HCT116 (cell line): ENCODE data around the gene THSD7B. TPM values are rescaled to one million over a fixed set of nuclear protein-coding genes. Genes with fewer than 3 reads are reported as not detected.

ENCODE experiments used
- ATAC-seq: fragments of 200-7000 bp; cut with Tn5 transposase; 2 replicates; pipeline ENCODE4 v1.9.1; 2020; ENCODE audit warnings: mild to moderate bottlenecking, moderate library complexity
- BruUV-seq: library from RNA; stranded (reverse); fragments of 400-500 nt; replicated peaks from 2 replicates; lab custom pipeline; 2021; lab: Mats Ljungman, UMichigan
- CTCF ChIA-PET: fragments of 300-600 bp; sonication (Branson Sonifier 250); formaldehyde crosslinking; loops from one replicate; lab custom pipeline; 2021; ENCODE audit warnings: antibody characterized with exemption; lab: Charles Lee
- POLR2A ChIA-PET: fragments of 300-600, 350-600 bp; sonication (Branson Sonifier 250); formaldehyde crosslinking; loops from one replicate; lab custom pipeline; 2021; ENCODE audit warnings: antibody characterized with exemption; lab: Charles Lee
- RAD21 ChIA-PET, 2 experiments: fragments of 300-600 bp; sonication (Branson Sonifier 250); formaldehyde crosslinking; loops; one replicate each; lab custom pipeline; 2023; ENCODE audit warnings: low total read pairs in 2 of 2; ENCODE audit not compliant: uncharacterized antibody in 2 of 2, unreplicated experiment in 2 of 2, low non-redundant PET in 1 of 2; lab: Charles Lee
- DNase-seq: peaks from one replicate; pipeline ENCODE4 v3.0.0-alpha.2; 2010; ENCODE audit warnings: low read depth, low spot score
- H2AFZ ChIP-seq: fragments of 200-600 bp; shearing (Covaris generic), sonication (generic); 2 replicates; pipeline ENCODE4 v1.6.1; 2017; ENCODE audit warnings: low read depth, mixed run types, mixed read lengths, antibody characterized with exemption, low read length; ENCODE audit not compliant: poor library complexity, severe bottlenecking
- H3K27ac ChIP-seq: 2 replicates; pipeline ENCODE4 v1.5.1; 2012; ENCODE audit warnings: low read depth, low read length
- H3K27me3 ChIP-seq: fragments of 200-600 bp; sonication (generic); 2 replicates; pipeline ENCODE4 v1.6.1; 2016; ENCODE audit warnings: mixed run types, low read length, mixed read lengths; ENCODE audit not compliant: insufficient read depth
- H3K36me3 ChIP-seq, 2 experiments: fragments of 200-500 bp in 1 of 2; fragments of 200-600 bp in 1 of 2; sonication (Bioruptor generic) in 1 of 2; sonication (generic) in 1 of 2; 2 replicates each; pipeline versions ENCODE4 v1.5.1 to v1.6.1; 2014 to 2016; ENCODE audit warnings: low read length in 2 of 2, inconsistent platforms in 1 of 2, mixed read lengths in 1 of 2, mixed run types in 1 of 2; ENCODE audit not compliant: insufficient read depth in 2 of 2, control insufficient read depth in 1 of 2
- H3K4me1 ChIP-seq, 2 experiments: fragments of 200-600 bp in 1 of 2; sonication (generic) in 1 of 2; 2 replicates each; pipeline versions ENCODE4 v1.5.1 to v1.6.1; 2012 to 2017; ENCODE audit warnings: low read length in 2 of 2, inconsistent platforms in 1 of 2, mild to moderate bottlenecking in 1 of 2, mixed read lengths in 1 of 2, mixed run types in 1 of 2, moderate library complexity in 1 of 2; ENCODE audit not compliant: insufficient read depth in 2 of 2, control insufficient read depth in 1 of 2
- H3K4me2 ChIP-seq: fragments of 200-600 bp; sonication (generic); 2 replicates; pipeline ENCODE4 v1.6.1; 2017; ENCODE audit warnings: mixed run types, low read length, mixed read lengths
- H3K4me3 ChIP-seq, 2 experiments: fragments of 200-600 bp in 1 of 2; sonication (generic) in 1 of 2; replicated peaks in 1 of 2; 2 replicates each; pipeline ENCODE4 v1.5.1; 2011 to 2016; ENCODE audit warnings: low read length in 2 of 2, control low read depth in 1 of 2, low read depth in 1 of 2, mild to moderate bottlenecking in 1 of 2, mixed read lengths in 1 of 2, mixed run types in 1 of 2
- H3K79me2 ChIP-seq: fragments of 200-600 bp; sonication (generic); 2 replicates; pipeline ENCODE4 v1.6.1; 2017; ENCODE audit warnings: mild to moderate bottlenecking, mixed run types, low read length, moderate library complexity, mixed read lengths; ENCODE audit not compliant: insufficient read depth
- H3K9ac ChIP-seq: fragments of 200-600 bp; sonication (generic); 2 replicates; pipeline ENCODE4 v1.6.1; 2016; ENCODE audit warnings: low read length, mixed read lengths
- H3K9me2 ChIP-seq: fragments of 200-600 bp; sonication (generic), shearing (Covaris generic); 2 replicates; pipeline ENCODE4 v1.6.1; 2017; ENCODE audit warnings: mixed run types, mild to moderate bottlenecking, moderate library complexity; ENCODE audit not compliant: insufficient read depth
- H3K9me3 ChIP-seq, 2 experiments: fragments of 200-500 bp in 1 of 2; fragments of 200-600 bp in 1 of 2; sonication (Bioruptor generic) in 1 of 2; sonication (generic) in 1 of 2; 2 replicates each; pipeline ENCODE4 v1.6.1; 2014 to 2017; ENCODE audit warnings: low read length in 2 of 2, mixed read lengths in 2 of 2, inconsistent platforms in 1 of 2, low read depth in 1 of 2, mild to moderate bottlenecking in 1 of 2, mixed run types in 1 of 2, moderate library complexity in 1 of 2; ENCODE audit not compliant: control insufficient read depth in 1 of 2, insufficient read depth in 1 of 2
- H4K20me1 ChIP-seq: fragments of 200-600 bp; sonication (generic), shearing (Covaris generic); 2 replicates; pipeline ENCODE4 v1.6.1; 2017; ENCODE audit warnings: mixed run types, mild to moderate bottlenecking, moderate library complexity; ENCODE audit not compliant: insufficient read depth
- CBX3 ChIP-seq: IDR thresholded peaks from 2 replicates; pipeline ENCODE4 v1.6.1; 2012; ENCODE audit warnings: low read depth
- CEBPB ChIP-seq: IDR thresholded peaks from 2 replicates; pipeline ENCODE4 v1.6.1; 2012; ENCODE audit warnings: low read depth
- EGR1 ChIP-seq: IDR thresholded peaks from 2 replicates; pipeline ENCODE4 v1.6.1; 2012; ENCODE audit warnings: low read depth
- ELF1 ChIP-seq: IDR thresholded peaks from 2 replicates; pipeline ENCODE4 v1.6.1; 2012; ENCODE audit warnings: low read depth, borderline replicate concordance
- EZH2 ChIP-seq: fragments of 200-600 bp; sonication (generic); IDR thresholded peaks from 2 replicates; pipeline ENCODE4 v1.6.1; 2017; ENCODE audit warnings: antibody characterized with exemption, mixed run types
- EZH2phosphoT487 ChIP-seq: fragments of 200-600 bp; IDR thresholded peaks from 2 replicates; pipeline ENCODE4 v1.6.1; 2018; ENCODE audit warnings: antibody characterized with exemption, borderline replicate concordance
- FOSL1 ChIP-seq: IDR thresholded peaks from 2 replicates; pipeline ENCODE4 v1.6.1; 2012; ENCODE audit warnings: low read depth
- JUND ChIP-seq: IDR thresholded peaks from 2 replicates; pipeline ENCODE4 v1.6.1; 2012
- POLR2AphosphoS5 ChIP-seq: IDR thresholded peaks from 2 replicates; pipeline ENCODE4 v1.6.1; 2011; ENCODE audit warnings: mild to moderate bottlenecking, low read depth, low read length, moderate library complexity
- RAD21 ChIP-seq: IDR thresholded peaks from 2 replicates; pipeline ENCODE4 v1.6.1; 2012; ENCODE audit warnings: low read depth, mild to moderate bottlenecking
- REST ChIP-seq: IDR thresholded peaks from 2 replicates; pipeline ENCODE4 v1.6.1; 2012; ENCODE audit warnings: low read depth
- SP1 ChIP-seq: IDR thresholded peaks from 2 replicates; pipeline ENCODE4 v1.6.1; 2012; ENCODE audit warnings: low read depth
- ZFX ChIP-seq: fragments of 450-650 bp; IDR thresholded peaks from 2 replicates; pipeline ENCODE4 v1.6.1; 2017
- intact Hi-C: fragments of 100-400 bp; cut with micrococcal nuclease; formaldehyde crosslinking; loops from 2 replicates; pipeline ENCODE4 v1.10.0; 2022
- total RNA-seq: library from RNA; stranded (reverse); gene quantifications from one replicate; pipeline ENCODE4 v1.2.1, GENCODE V29; 2021; ENCODE audit not compliant: unreplicated experiment
- TF ChIP-seq, protein P1 (sequence below), 3 experiments: fragments of 200-600 bp in 1 of 3; sonication (generic) in 1 of 3; IDR thresholded peaks in 2 of 3; conservative IDR thresholded peaks in 1 of 3; 2 replicates each; pipeline ENCODE4 v1.5.1; 2012 to 2017; ENCODE audit warnings: low read depth in 2 of 3, low read length in 2 of 3, antibody characterized with exemption in 1 of 3, borderline replicate concordance in 1 of 3, control low read depth in 1 of 3, mild to moderate bottlenecking in 1 of 3, mixed read lengths in 1 of 3, mixed run types in 1 of 3, moderate library complexity in 1 of 3; ENCODE audit not compliant: insufficient read depth in 1 of 3
- TF ChIP-seq, protein P2 (sequence below): IDR thresholded peaks from 2 replicates; pipeline ENCODE4 v1.6.1; 2011; ENCODE audit warnings: mild to moderate bottlenecking, low read length, moderate library complexity; ENCODE audit not compliant: insufficient replicate concordance; ENCODE audit errors: extremely low read depth

The THSD7B gene
- total RNA-seq, 1 experiment from 2014 or later = not detected

GRCh38 chr2:137223722-137224121, 458.4 kb downstream of the THSD7B start:
- RAD21 ChIA-PET = no interaction called here
- Histone ChIP-seq H3K9ac (no peak overlapping the region), H3K79me2 (no peaks in the 10 kb centered on the region), H3K27me3 (no peaks in the 10 kb centered on the region), H4K20me1 (no peaks in the 10 kb centered on the region), H3K4me1 (no peaks in the 10 kb centered on the region), H3K9me3 (peaks cover 0 to 15% of the 10 kb centered on the region in 2 experiments; a peak in 2 of 4 replicates), H3K4me2 (no peak overlapping the region), H3K4me3 (no peak overlapping the region), H3K9me2 (no peaks in the 10 kb centered on the region), H3K36me3 (no peaks in the 10 kb centered on the region), H2AFZ (no peak overlapping the region), H3K27ac (no peak overlapping the region)
- BruUV-seq = no TSS peak
- TF ChIP-seq RAD21 (no peak), EZH2 (no peak), ELF1 (no peak), EZH2phosphoT487 (no peak)
- CTCF ChIA-PET = no interaction called here
- DNase-seq (no peak), ATAC-seq (no peak)
- intact Hi-C loops = no loop called here
- POLR2A ChIA-PET = no interaction called here

DNA sequence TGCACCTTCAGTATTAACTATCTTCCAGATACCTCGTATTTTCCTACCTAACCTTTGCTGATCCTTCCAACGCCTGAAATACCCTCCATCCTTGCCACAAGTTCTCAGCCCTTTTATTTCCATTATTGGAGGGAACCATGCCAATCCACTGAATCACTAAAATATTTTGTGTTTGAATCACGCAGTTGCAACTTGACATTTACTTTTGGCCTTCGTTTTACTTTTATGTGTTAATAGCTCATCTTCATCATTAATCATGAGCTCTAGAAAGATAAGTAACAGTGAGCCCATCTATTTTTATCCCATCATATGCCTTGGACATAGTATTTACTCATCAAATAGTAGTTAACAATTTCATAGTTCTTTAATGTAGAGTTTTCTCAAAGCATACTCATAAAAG, 463.2 kb downstream of the THSD7B start:
- Histone ChIP-seq H3K9me3 (peaks cover 8 to 17% of the 10 kb centered on the region in 2 experiments; a peak in 2 of 4 replicates), H3K79me2 (no peaks in the 10 kb centered on the region), H3K4me2 (no peak overlapping the region), H3K27ac (no peak overlapping the region), H3K27me3 (no peaks in the 10 kb centered on the region), H3K9me2 (no peaks in the 10 kb centered on the region), H2AFZ (no peak overlapping the region), H4K20me1 (no peaks in the 10 kb centered on the region), H3K4me1 (no peaks in the 10 kb centered on the region), H3K9ac (no peak overlapping the region), H3K4me3 (no peak overlapping the region), H3K36me3 (no peaks in the 10 kb centered on the region)
- DNase-seq (no peak), ATAC-seq (no peak)
- RAD21 ChIA-PET = no interaction called here
- POLR2A ChIA-PET = no interaction called here
- intact Hi-C loops = no loop called here
- CTCF ChIA-PET = no interaction called here
- no TSS peak for BruUV-seq
- TF ChIP-seq REST (no peak), FOSL1 (no peak), CBX3 (no peak), SP1 (no peak), ZFX (no peak), CEBPB (no peak), POLR2AphosphoS5 (no peak), JUND (no peak), ELF1 (no peak), EGR1 (no peak)
- TF ChIP-seq, protein P1, sequence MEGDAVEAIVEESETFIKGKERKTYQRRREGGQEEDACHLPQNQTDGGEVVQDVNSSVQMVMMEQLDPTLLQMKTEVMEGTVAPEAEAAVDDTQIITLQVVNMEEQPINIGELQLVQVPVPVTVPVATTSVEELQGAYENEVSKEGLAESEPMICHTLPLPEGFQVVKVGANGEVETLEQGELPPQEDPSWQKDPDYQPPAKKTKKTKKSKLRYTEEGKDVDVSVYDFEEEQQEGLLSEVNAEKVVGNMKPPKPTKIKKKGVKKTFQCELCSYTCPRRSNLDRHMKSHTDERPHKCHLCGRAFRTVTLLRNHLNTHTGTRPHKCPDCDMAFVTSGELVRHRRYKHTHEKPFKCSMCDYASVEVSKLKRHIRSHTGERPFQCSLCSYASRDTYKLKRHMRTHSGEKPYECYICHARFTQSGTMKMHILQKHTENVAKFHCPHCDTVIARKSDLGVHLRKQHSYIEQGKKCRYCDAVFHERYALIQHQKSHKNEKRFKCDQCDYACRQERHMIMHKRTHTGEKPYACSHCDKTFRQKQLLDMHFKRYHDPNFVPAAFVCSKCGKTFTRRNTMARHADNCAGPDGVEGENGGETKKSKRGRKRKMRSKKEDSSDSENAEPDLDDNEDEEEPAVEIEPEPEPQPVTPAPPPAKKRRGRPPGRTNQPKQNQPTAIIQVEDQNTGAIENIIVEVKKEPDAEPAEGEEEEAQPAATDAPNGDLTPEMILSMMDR (IDR thresholded peaks at IDR 0.05 in 2 of 3, conservative IDR thresholded peaks at IDR 0.05 in 1 of 3; ENCODE audit: borderline replicate concordance in 1 of 3, insufficient read depth in 1 of 3, low read depth in 2 of 3, low read length in 2 of 3) = no peak
- TF ChIP-seq, protein P2, sequence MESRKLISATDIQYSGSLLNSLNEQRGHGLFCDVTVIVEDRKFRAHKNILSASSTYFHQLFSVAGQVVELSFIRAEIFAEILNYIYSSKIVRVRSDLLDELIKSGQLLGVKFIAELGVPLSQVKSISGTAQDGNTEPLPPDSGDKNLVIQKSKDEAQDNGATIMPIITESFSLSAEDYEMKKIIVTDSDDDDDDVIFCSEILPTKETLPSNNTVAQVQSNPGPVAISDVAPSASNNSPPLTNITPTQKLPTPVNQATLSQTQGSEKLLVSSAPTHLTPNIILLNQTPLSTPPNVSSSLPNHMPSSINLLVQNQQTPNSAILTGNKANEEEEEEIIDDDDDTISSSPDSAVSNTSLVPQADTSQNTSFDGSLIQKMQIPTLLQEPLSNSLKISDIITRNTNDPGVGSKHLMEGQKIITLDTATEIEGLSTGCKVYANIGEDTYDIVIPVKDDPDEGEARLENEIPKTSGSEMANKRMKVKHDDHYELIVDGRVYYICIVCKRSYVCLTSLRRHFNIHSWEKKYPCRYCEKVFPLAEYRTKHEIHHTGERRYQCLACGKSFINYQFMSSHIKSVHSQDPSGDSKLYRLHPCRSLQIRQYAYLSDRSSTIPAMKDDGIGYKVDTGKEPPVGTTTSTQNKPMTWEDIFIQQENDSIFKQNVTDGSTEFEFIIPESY = no peak
